Ovary (tissue), 9 donors: ENCODE data around the gene ADAMTS2. TPM values are rescaled to one million over a fixed set of nuclear protein-coding genes. Genes with fewer than 3 reads are reported as not detected.

ENCODE experiments used
- DNase-seq, 5 donors: peaks; one replicate each; pipeline ENCODE4 v3.0.0-alpha.2; 2019 to 2020
- H3K27ac ChIP-seq, 2 donors: fragments of 200-600 bp; one replicate each; pipeline versions ENCODE4 v1.5.1 to v1.8.0; 2019 to 2022
- H3K27me3 ChIP-seq: fragments of 200-600 bp; one replicate; pipeline ENCODE4 v1.8.0; 2022
- H3K36me3 ChIP-seq: fragments of 200-600 bp; sonication (generic); one replicate; pipeline ENCODE4 v1.5.1; 2019
- H3K4me1 ChIP-seq: one replicate; pipeline ENCODE4 v1.8.1; 2013; ENCODE audit warnings: mild to moderate bottlenecking, moderate library complexity; ENCODE audit not compliant: insufficient read depth
- H3K4me3 ChIP-seq: fragments of 200-600 bp; sonication (generic); one replicate; pipeline ENCODE4 v1.5.1; 2017
- H3K9me3 ChIP-seq, 2 donors: fragments of 200-600 bp in 1 of 2; sonication (generic) in 1 of 2; one replicate each; pipeline versions ENCODE4 v1.5.1 to v1.8.1; 2013 to 2019; ENCODE audit warnings: mild to moderate bottlenecking in 1 of 2, moderate library complexity in 1 of 2
- CTCF ChIP-seq, 3 donors: fragments of 450-650 bp in 2 of 3; fragments of 200-600 bp in 1 of 3; IDR thresholded peaks; one replicate each; pipeline versions ENCODE4 v1.5.1 to v1.8.0; 2016 to 2022; ENCODE audit warnings: antibody characterized with exemption in 3 of 3, mild to moderate bottlenecking in 1 of 3
- EP300 ChIP-seq: sonication (generic); formaldehyde crosslinking; IDR thresholded peaks from one replicate; pipeline ENCODE4 v1.6.1; 2017; ENCODE audit warnings: antibody characterized with exemption
- POLR2A ChIP-seq: fragments of 450-650 bp; IDR thresholded peaks from one replicate; pipeline ENCODE4 v1.6.1; 2017; ENCODE audit warnings: antibody characterized with exemption, mild to moderate bottlenecking, moderate library complexity
- WGBS, 3 donors: extraction: QIAGEN DNeasy Blood & Tissue Kit in 1 of 3; methylation state at CpG; one replicate each; pipeline versions ENCODE4 v1.1.5 to v1.1.7; 2013 to 2017; 5-methylcytosine and 5-hydroxymethylcytosine counted together
- intact Hi-C, 4 donors: fragments of 100-400 bp; cut with DNase I; formaldehyde crosslinking; loops; one replicate each; pipeline versions ENCODE4 v1.11.0 to v1.15.1; 2022 to 2023
- polyA plus RNA-seq, 2 donors: library from polyadenylated mRNA; stranded (reverse); fragments of 200-250 nt in 1 of 2; fragments of 350-450 nt in 1 of 2; fragmentation: Illumina TruSeq in 1 of 2; extraction: RNeasy Lipid Tissue Mini Kit (QIAGEN cat#74804) in 1 of 2; gene quantifications; one replicate each; pipeline ENCODE4 v1.2.3, GENCODE V29; 2013 to 2014
- total RNA-seq, 7 donors: library from RNA; depleted of rRNA in 2 of 7; stranded (reverse); fragments of >200 nt in 2 of 7; fragmentation: NEBNext Ultra II Directional in 3 of 7; extraction: Animal tissue kit (Norgen Biotek cat#: 25700) in 3 of 7; gene quantifications; one replicate each; pipeline versions ENCODE4 v1.1.0 to v1.2.4, GENCODE V29; 2016 to 2023
- donor health status: DM: no; HTN: no; CAD: no; lungs with moderate emphysema.
- donor health status: DM: no; HTN: no; CAD: no.
- donor health status: Bipolar disorder and iron deficiency.
- donor health status: DM: yes; HTN: yes; CAD: no.
- donor health status: DM: no; HTN: no; CAD: no.
- donor health status: DM: yes; HTN: yes; CAD: no.

ADAMTS2 gene
- total and polyA plus RNA-seq, 9 donors: 7.9 to 31.8 (median 11.5) TPM

- no peaks in the 10 kb centered on the region for H3K27me3 ChIP-seq
- TF ChIP-seq CTCF (IDR thresholded peaks at IDR 0.05) (no peak), EP300 (no peak), POLR2A (no peak)
- H3K9me3 ChIP-seq: no peaks in the 10 kb centered on the region
- peak in 4 of 5 donors; percentile 32 to 54 (median 51) for DNase-seq
- peak overlapping the region; percentile 70 to 78 for H3K27ac ChIP-seq
- no peaks in the 10 kb centered on the region for H3K36me3 ChIP-seq
- WGBS, 3 donors: 75 to 85% (median 81%) methylated on average over 21 to 26 of the region's 26 CpGs
- H3K4me3 ChIP-seq: no peak overlapping the region
- intact Hi-C loops: no loop called here
- peaks cover 60% of the 10 kb centered on the region for H3K4me1 ChIP-seq
These were observed 70.6 kb downstream of the ADAMTS2 start for GRCh38 chr5:179274321-179275315.

GRCh38 chr5:179273441-179274145 is 71.7 kb downstream of the ADAMTS2 start:
- no peak for TF ChIP-seq POLR2A
- no peak for TF ChIP-seq CTCF (IDR thresholded peaks at IDR 0.05)
- TF ChIP-seq EP300: no peak
- H3K36me3 ChIP-seq: no peaks in the 10 kb centered on the region
- intact Hi-C loops: no loop called here
- no peak overlapping the region for H3K4me3 ChIP-seq
- WGBS, 3 donors: 38 to 56% (median 51%) methylated on average over 10 of the region's 10 CpGs
- H3K9me3 ChIP-seq: no peaks in the 10 kb centered on the region
- peaks cover 64% of the 10 kb centered on the region for H3K4me1 ChIP-seq
- H3K27me3 ChIP-seq: no peaks in the 10 kb centered on the region
- peak overlapping the region; percentile 65 to 71 for H3K27ac ChIP-seq
- peak in 4 of 5 donors; percentile 24 to 39 (median 31) for DNase-seq

DNA sequence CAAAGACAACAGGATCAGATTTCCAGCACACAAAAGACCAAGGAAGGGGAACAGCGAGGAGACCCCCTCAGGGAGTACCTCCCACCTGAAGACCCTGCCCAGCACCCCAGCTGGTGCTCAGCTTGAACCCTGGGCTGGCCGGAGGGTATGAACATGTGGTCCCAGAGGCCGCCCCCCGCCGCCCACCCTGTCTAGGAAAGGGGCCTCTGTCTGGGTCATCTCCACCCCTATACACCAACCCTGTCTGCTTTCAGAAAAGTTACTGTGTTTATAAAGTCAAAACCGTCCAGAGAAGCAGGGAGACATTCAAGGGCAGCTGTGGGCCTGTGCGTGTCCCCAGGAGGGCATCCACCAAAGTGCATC is 72.2 kb downstream of the ADAMTS2 start:
- Histone ChIP-seq H3K9me3 (no peaks in the 10 kb centered on the region), H3K4me1 (peaks cover 65% of the 10 kb centered on the region), H3K4me3 (no peak overlapping the region), H3K36me3 (no peaks in the 10 kb centered on the region), H3K27ac (peak overlapping the region; percentile 65 to 71), H3K27me3 (no peaks in the 10 kb centered on the region)
- DNase-seq: peak in 2 of 5 donors; percentile 14 to 45
- TF ChIP-seq EP300 (no peak), POLR2A (no peak), CTCF (IDR thresholded peaks at IDR 0.05) (no peak)
- WGBS, 3 donors: 16 to 42% (median 33%) methylated on average over 7 of the region's 7 CpGs
- intact Hi-C loops: no loop called here

- intact Hi-C loops: no loop called here
- H3K4me3 ChIP-seq: no peak overlapping the region
- H3K4me1 ChIP-seq: peaks cover 68% of the 10 kb centered on the region
- no peaks in the 10 kb centered on the region for H3K27me3 ChIP-seq
- H3K27ac ChIP-seq: peak overlapping the region; percentile 65 to 71
- peak; percentile 15 to 54 (median 36) for DNase-seq
- no peaks in the 10 kb centered on the region for H3K36me3 ChIP-seq
- H3K9me3 ChIP-seq: no peaks in the 10 kb centered on the region
- TF ChIP-seq CTCF (IDR thresholded peaks at IDR 0.05) (no peak), POLR2A (no peak), EP300 (no peak)
- WGBS, 3 donors: 49 to 60% (median 53%) methylated on average over 14 to 19 of the region's 19 CpGs
These were observed 72.8 kb downstream of the ADAMTS2 start for GRCh38 chr5:179272326-179273072.
